Activated T-helper 1 cell treated with anti-CD3 and anti-CD28 coated beads, Interleukin-2, amount 50 U/mL, for 16 hours (primary cell): ENCODE data around the gene OR52B2.

ENCODE experiments used
- DNase-seq, 2 donors: peaks; one replicate each; pipeline ENCODE4 v3.0.0-alpha.2; 2020; ENCODE audit warnings: low read depth in 1 of 2, low spot score in 1 of 2

The OR52B2 gene

GRCh38 chr11:6170226-6170625 is at the start of gene OR52B2:
Gene OR52B2, minus strand, starts transcription at chr11:6170326. Its CDS starts 0 bp downstream, at chr11:6170326.
- DNase-seq: no peak

GRCh38 chr11:6219359-6219758 is 49.2 kb upstream of the OR52B2 start:
- DNase-seq: no peak

- DNase-seq: no peak
These were observed 47.6 kb upstream of the OR52B2 start for GRCh38 chr11:6217722-6218121.

- no peak for DNase-seq
These were observed 46.4 kb upstream of the OR52B2 start for GRCh38 chr11:6216501-6216900.

GRCh38 chr11:6214530-6214929 is 44.4 kb upstream of the OR52B2 start:
- no peak for DNase-seq

- DNase-seq: no peak
These were observed 40.3 kb upstream of the OR52B2 start for GRCh38 chr11:6210274-6210955.

- DNase-seq: no peak
These were observed 39.7 kb upstream of the OR52B2 start for GRCh38 chr11:6209801-6210200.

GRCh38 chr11:6206456-6207180 is 36.5 kb upstream of the OR52B2 start:
- no peak for DNase-seq

- no peak for DNase-seq
These were observed 35.2 kb upstream of the OR52B2 start, which contains the start of gene C11orf42 for GRCh38 chr11:6205366-6205765. Gene C11orf42, plus strand, starts transcription at chr11:6205557. Its CDS starts 59 bp downstream, at chr11:6205616.

GRCh38 chr11:6204706-6205105 is 34.6 kb upstream of the OR52B2 start:
- no peak for DNase-seq

- DNase-seq: no peak
These were observed 33.2 kb upstream of the OR52B2 start for GRCh38 chr11:6203327-6203726.

- DNase-seq: no peak
These were observed 31.9 kb upstream of the OR52B2 start for GRCh38 chr11:6202041-6202440.

- DNase-seq: no peak
These were observed 31.4 kb upstream of the OR52B2 start for GRCh38 chr11:6201481-6201880.

- DNase-seq: no peak
These were observed 30.8 kb upstream of the OR52B2 start for GRCh38 chr11:6200975-6201374.

GRCh38 chr11:6199174-6199810 is 29.2 kb upstream of the OR52B2 start, which contains the start of gene OR52W1:
Gene OR52W1, plus strand, starts transcription at chr11:6199224. Its CDS starts 0 bp downstream, at chr11:6199224.
- no peak for DNase-seq

GRCh38 chr11:6197466-6198200 is 27.5 kb upstream of the OR52B2 start:
- no peak for DNase-seq

GRCh38 chr11:6196396-6196795 is 26.3 kb upstream of the OR52B2 start:
- DNase-seq: no peak

- no peak for DNase-seq
These were observed 24.0 kb upstream of the OR52B2 start for GRCh38 chr11:6194065-6194581.

GRCh38 chr11:6191742-6192141 is 21.6 kb upstream of the OR52B2 start:
- DNase-seq: no peak

GRCh38 chr11:6175440-6175839 is 5.3 kb upstream of the OR52B2 start:
- no peak for DNase-seq
